Activated T-cell treated with anti-CD3 and anti-CD28 coated beads, Interleukin-2, amount 50 U/mL, for 48 hours (primary cell): ENCODE measurements around the gene TRIO.
"Not testable (repeated sequence)": the region's sequence is repeated elsewhere in the genome, so short reads cannot be mapped to it uniquely, and the experiment has no call there.

ENCODE experiments used
- DNase-seq, 2 experiments: peaks; one replicate each; pipeline ENCODE4 v3.0.0-alpha.2; 2020

The TRIO gene

GRCh38 chr5:14366763-14367162 lies 223.6 kb downstream of the TRIO start:
- no peak for DNase-seq

GRCh38 chr5:14367364-14367763 lies 224.2 kb downstream of the TRIO start:
- no peak for DNase-seq

- no peak for DNase-seq
Measured at GRCh38 chr5:14369780-14370179, 226.6 kb downstream of the TRIO start.

- DNase-seq, result no peak
Measured at GRCh38 chr5:14370386-14370785, 227.2 kb downstream of the TRIO start.

- no peak for DNase-seq
Measured at GRCh38 chr5:14373685-14374084, 230.5 kb downstream of the TRIO start.

- DNase-seq, result no peak
Measured at GRCh38 chr5:14374100-14374499, 231.0 kb downstream of the TRIO start.

- DNase-seq, result no peak
Measured at GRCh38 chr5:14376789-14377188, 233.6 kb downstream of the TRIO start.

- DNase-seq, result no peak
Measured at GRCh38 chr5:14379739-14380497, 236.8 kb downstream of the TRIO start.

- no peak for DNase-seq
Measured at GRCh38 chr5:14380712-14381111, 237.6 kb downstream of the TRIO start.

- DNase-seq, result no peak
Measured at GRCh38 chr5:14382640-14383039, 239.5 kb downstream of the TRIO start.

GRCh38 chr5:14383923-14384322 lies 240.8 kb downstream of the TRIO start:
- no peak for DNase-seq

GRCh38 chr5:14385019-14385418 lies 241.9 kb downstream of the TRIO start:
- DNase-seq, result no peak

GRCh38 chr5:14386884-14387624 lies 243.9 kb downstream of the TRIO start:
- DNase-seq, result no peak

GRCh38 chr5:14388741-14389140 lies 245.6 kb downstream of the TRIO start:
- DNase-seq, result no peak

GRCh38 chr5:14392552-14392951 lies 249.4 kb downstream of the TRIO start:
- not testable (repeated sequence) for DNase-seq

GRCh38 chr5:14394365-14394764 lies 251.2 kb downstream of the TRIO start:
- DNase-seq, result no peak

- DNase-seq, result no peak
Measured at GRCh38 chr5:14395411-14395810, 252.3 kb downstream of the TRIO start.

- DNase-seq, result no peak
Measured at GRCh38 chr5:14396066-14396465, 252.9 kb downstream of the TRIO start.

GRCh38 chr5:14396737-14397136 lies 253.6 kb downstream of the TRIO start:
- DNase-seq, result no peak

GRCh38 chr5:14397717-14398116 lies 254.6 kb downstream of the TRIO start:
- DNase-seq, result no peak

- no peak for DNase-seq
Measured at GRCh38 chr5:14399054-14399692, 256.0 kb downstream of the TRIO start.

- no peak for DNase-seq
Measured at GRCh38 chr5:14400085-14400484, 256.9 kb downstream of the TRIO start.

- no peak for DNase-seq
Measured at GRCh38 chr5:14400611-14401010, 257.5 kb downstream of the TRIO start.

- DNase-seq, result no peak
Measured at GRCh38 chr5:14401639-14402038, 258.5 kb downstream of the TRIO start.
